Mammary epithelial cell (primary cell): ENCODE results near the gene C15orf39.

Experiments
- EZH2 ChIP-seq: IDR thresholded peaks from 2 replicates; pipeline ENCODE4 v1.6.1; 2012; ENCODE audit warnings: low read length, inconsistent platforms, borderline replicate concordance
- TF ChIP-seq, protein P1 (sequence below), 2 donors: IDR thresholded peaks in 1 of 2; conservative IDR thresholded peaks in 1 of 2; 2 replicates each; pipeline ENCODE4 v1.5.1; 2011 to 2012; ENCODE audit warnings: inconsistent platforms in 2 of 2, low read length in 2 of 2, mild to moderate bottlenecking in 2 of 2, control low read depth in 1 of 2, low read depth in 1 of 2; ENCODE audit not compliant: insufficient read depth in 1 of 2; ENCODE audit errors: extremely low read depth in 1 of 2

DNA sequence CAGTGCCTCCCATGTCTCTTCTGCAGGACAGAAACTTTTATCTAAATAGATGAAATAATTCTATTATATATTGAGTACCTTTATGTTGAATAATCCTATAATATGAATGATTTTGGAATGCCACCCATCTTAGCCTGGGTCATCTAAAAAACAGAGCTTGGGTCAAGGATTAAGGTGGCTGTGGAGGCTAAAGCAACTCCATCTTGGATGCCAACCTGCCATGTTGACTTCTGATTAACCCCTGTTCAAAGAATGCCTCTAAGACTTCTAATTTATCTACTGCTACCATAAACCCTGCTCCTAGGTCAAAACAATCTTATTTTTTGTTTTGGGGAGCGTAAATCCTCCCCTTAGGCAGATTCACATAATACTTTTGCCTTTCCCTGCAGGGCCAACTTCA, 31.5 kb upstream of the C15orf39 start:
- TF ChIP-seq, protein P1, sequence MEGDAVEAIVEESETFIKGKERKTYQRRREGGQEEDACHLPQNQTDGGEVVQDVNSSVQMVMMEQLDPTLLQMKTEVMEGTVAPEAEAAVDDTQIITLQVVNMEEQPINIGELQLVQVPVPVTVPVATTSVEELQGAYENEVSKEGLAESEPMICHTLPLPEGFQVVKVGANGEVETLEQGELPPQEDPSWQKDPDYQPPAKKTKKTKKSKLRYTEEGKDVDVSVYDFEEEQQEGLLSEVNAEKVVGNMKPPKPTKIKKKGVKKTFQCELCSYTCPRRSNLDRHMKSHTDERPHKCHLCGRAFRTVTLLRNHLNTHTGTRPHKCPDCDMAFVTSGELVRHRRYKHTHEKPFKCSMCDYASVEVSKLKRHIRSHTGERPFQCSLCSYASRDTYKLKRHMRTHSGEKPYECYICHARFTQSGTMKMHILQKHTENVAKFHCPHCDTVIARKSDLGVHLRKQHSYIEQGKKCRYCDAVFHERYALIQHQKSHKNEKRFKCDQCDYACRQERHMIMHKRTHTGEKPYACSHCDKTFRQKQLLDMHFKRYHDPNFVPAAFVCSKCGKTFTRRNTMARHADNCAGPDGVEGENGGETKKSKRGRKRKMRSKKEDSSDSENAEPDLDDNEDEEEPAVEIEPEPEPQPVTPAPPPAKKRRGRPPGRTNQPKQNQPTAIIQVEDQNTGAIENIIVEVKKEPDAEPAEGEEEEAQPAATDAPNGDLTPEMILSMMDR (conservative IDR thresholded peaks at IDR 0.05 in 1 of 2, IDR thresholded peaks at IDR 0.05 in 1 of 2; ENCODE audit: extremely low read depth in 1 of 2, insufficient read depth in 1 of 2, low read depth in 1 of 2, low read length in 2 of 2), result no peak
- TF ChIP-seq EZH2, result no peak
